Naive thymus-derived CD4-positive, alpha-beta T cell (primary cell): Measurements from ENCODE around the gene ADCK1. TPM values are rescaled to one million over a fixed set of nuclear protein-coding genes. Genes with fewer than 3 reads are reported as not detected.
A peak's percentile ranks its signal among the peaks of the same experiment; 100 is the strongest.

Experiments
- ATAC-seq: fragments of 150-1000 bp; cut with Tn5 transposase; 2 replicates; pipeline ENCODE4 v1.10.0; 2021; ENCODE audit warnings: mild to moderate bottlenecking, moderate library complexity
- CTCF ChIA-PET: fragments of 350-600 bp; sonication (Branson Sonifier 250); formaldehyde crosslinking; loops from one replicate; lab custom pipeline; 2021; ENCODE audit warnings: antibody characterized with exemption; lab: Charles Lee
- POLR2A ChIA-PET: fragments of 350-600 bp; sonication (Branson Sonifier 250); formaldehyde crosslinking; loops from one replicate; lab custom pipeline; 2021; ENCODE audit warnings: antibody characterized with exemption, inconsistent platforms; lab: Charles Lee
- DNase-seq, 9 donors: peaks; one replicate each; pipeline versions ENCODE4 v3.0.0 to v3.0.0-alpha.2; 2020 to 2022; ENCODE audit warnings: mixed read lengths in 1 of 9
- H3K27ac ChIP-seq: one replicate; pipeline ENCODE4 v1.7.0; 2013; ENCODE audit warnings: mild to moderate bottlenecking, low read depth, low read length, moderate library complexity
- H3K27me3 ChIP-seq, 2 donors: one replicate each; pipeline ENCODE4 v1.7.0; 2013; ENCODE audit warnings: low read length in 2 of 2, mild to moderate bottlenecking in 2 of 2, moderate library complexity in 2 of 2; ENCODE audit not compliant: control insufficient read depth in 2 of 2, insufficient read depth in 2 of 2
- H3K36me3 ChIP-seq, 3 experiments: 1 replicate in 2 of 3; 2 replicates in 1 of 3; pipeline ENCODE4 v1.7.0; 2013; ENCODE audit warnings: low read length in 3 of 3, mild to moderate bottlenecking in 3 of 3, moderate library complexity in 1 of 3; ENCODE audit not compliant: insufficient read depth in 3 of 3, control insufficient read depth in 2 of 3
- H3K4me1 ChIP-seq, 2 donors: one replicate each; pipeline ENCODE4 v1.7.0; 2013; ENCODE audit warnings: low read length in 2 of 2, mild to moderate bottlenecking in 2 of 2, moderate library complexity in 1 of 2; ENCODE audit not compliant: control insufficient read depth in 2 of 2, insufficient read depth in 2 of 2
- H3K4me3 ChIP-seq: 2 replicates; pipeline ENCODE4 v1.7.0; 2013; ENCODE audit warnings: mild to moderate bottlenecking, low read length
- H3K9me3 ChIP-seq, 3 experiments: 1 replicate in 2 of 3; 2 replicates in 1 of 3; pipeline ENCODE4 v1.7.0; 2013; ENCODE audit warnings: low read length in 3 of 3; ENCODE audit not compliant: control insufficient read depth in 2 of 3
- H3K27ac Mint-ChIP-seq, 9 donors: one replicate each; pipeline ENCODE4 v1.8.0; 2020 to 2022; ENCODE audit warnings: mixed read lengths in 9 of 9, mild to moderate bottlenecking in 8 of 9, moderate library complexity in 5 of 9, inconsistent platforms in 2 of 9
- H3K27me3 Mint-ChIP-seq, 5 donors: one replicate each; pipeline ENCODE4 v1.8.0; 2021 to 2022; ENCODE audit warnings: mixed read lengths in 5 of 5, mild to moderate bottlenecking in 1 of 5
- H3K36me3 Mint-ChIP-seq, 5 donors: one replicate each; pipeline ENCODE4 v1.8.0; 2020 to 2022; ENCODE audit warnings: mixed read lengths in 5 of 5, mild to moderate bottlenecking in 3 of 5, inconsistent platforms in 1 of 5
- H3K4me1 Mint-ChIP-seq, 7 donors: one replicate each; pipeline ENCODE4 v1.8.0; 2020 to 2022; ENCODE audit warnings: mixed read lengths in 7 of 7, mild to moderate bottlenecking in 3 of 7, inconsistent platforms in 1 of 7
- H3K4me3 Mint-ChIP-seq, 10 donors: one replicate each; pipeline ENCODE4 v1.8.0; 2020 to 2022; ENCODE audit warnings: mild to moderate bottlenecking in 10 of 10, mixed read lengths in 10 of 10, moderate library complexity in 6 of 10, inconsistent platforms in 2 of 10
- H3K9me3 Mint-ChIP-seq, 11 donors: one replicate each; pipeline ENCODE4 v1.8.0; 2020 to 2022; ENCODE audit warnings: mixed read lengths in 11 of 11, mild to moderate bottlenecking in 4 of 11, inconsistent platforms in 1 of 11, moderate library complexity in 1 of 11
- intact Hi-C, 2 donors: fragments of 100-400 bp; cut with micrococcal nuclease; formaldehyde crosslinking; loops; one replicate each; pipeline ENCODE4 v1.15.1; 2023
- polyA plus RNA-seq, 2 donors: library from polyadenylated mRNA; unstranded; fragments of 300-500 nt; fragmentation: Illumina TruSeq; gene quantifications; one replicate each; pipeline ENCODE4 v1.2.3, GENCODE V29; 2021
- total RNA-seq, 6 experiments: library from RNA in 5 of 6; stranded (reverse) in 5 of 6; gene quantifications; 1 replicate in 5 of 6; 2 replicates in 1 of 6; pipeline ENCODE4 v1.2.3 and lab custom pipeline; 2021 to 2026

ADCK1 gene
- total and polyA plus RNA-seq, 7 experiments from 2014 or later: 4.5 to 10.6 (median 9.4) TPM

DNA sequence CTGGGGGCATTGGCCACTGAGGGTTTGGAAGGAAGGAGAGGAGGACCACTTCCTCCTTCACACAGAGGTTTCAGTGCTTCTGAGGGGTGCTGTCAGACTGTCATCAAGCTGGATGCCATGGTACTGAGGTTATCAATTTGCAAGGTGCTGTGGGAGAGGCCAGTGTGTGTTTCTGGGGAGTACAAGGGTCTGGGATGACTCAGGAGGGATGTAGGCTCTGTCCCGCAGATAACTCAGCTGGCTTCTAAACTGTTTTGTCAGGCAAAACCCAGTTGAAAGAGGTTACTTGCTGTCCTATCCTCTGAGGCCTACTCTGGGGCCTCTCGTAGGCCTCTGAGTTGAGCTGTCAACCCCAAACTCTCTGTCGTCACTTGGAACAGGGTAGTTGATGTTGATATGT, 22.8 kb downstream of the ADCK1 start:
- ChIA-PET CTCF (no interaction called here), POLR2A (no interaction called here)
- no peak for ATAC-seq
- no peak overlapping the region for H3K4me3 ChIP-seq
- H3K27ac Mint-ChIP-seq: no peak overlapping the region
- no peaks in the 10 kb centered on the region for H3K27me3 ChIP-seq
- peaks cover 0 to 62% (median 35%) of the 10 kb centered on the region in 5 donors for H3K36me3 Mint-ChIP-seq
- no peak overlapping the region for H3K27ac ChIP-seq
- H3K4me1 Mint-ChIP-seq: no peaks in the 10 kb centered on the region
- intact Hi-C loops: no loop called here
- H3K36me3 ChIP-seq: peaks cover 0 to 32% (median 0%) of the 10 kb centered on the region in 3 experiments
- DNase-seq: no peak
- no peaks in the 10 kb centered on the region for H3K27me3 Mint-ChIP-seq
- no peak overlapping the region for H3K4me3 Mint-ChIP-seq
- no peaks in the 10 kb centered on the region for H3K4me1 ChIP-seq
- no peaks in the 10 kb centered on the region for H3K9me3 Mint-ChIP-seq
- H3K9me3 ChIP-seq: no peaks in the 10 kb centered on the region

DNA sequence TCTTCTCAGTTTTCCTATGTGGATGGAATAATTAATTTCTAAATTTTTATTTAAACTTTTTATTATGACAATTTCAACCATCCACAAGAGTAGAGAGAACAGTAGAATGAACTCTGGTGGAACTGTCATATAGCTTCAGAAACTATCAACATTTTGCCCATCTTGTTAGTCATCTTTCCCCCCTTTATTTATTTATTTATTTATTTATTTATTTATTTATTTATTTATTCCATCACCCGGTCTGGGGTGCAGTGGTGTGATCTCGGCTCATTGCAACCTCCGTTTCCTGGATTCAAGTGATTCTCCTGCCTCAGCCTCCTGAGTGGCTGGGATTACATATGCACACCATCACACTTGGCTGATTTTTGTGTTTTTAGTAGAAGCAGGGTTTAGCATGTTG, 23.5 kb downstream of the ADCK1 start:
- H3K9me3 ChIP-seq: no peaks in the 10 kb centered on the region
- no peak overlapping the region for H3K27ac ChIP-seq
- no peaks in the 10 kb centered on the region for H3K27me3 ChIP-seq
- ChIA-PET CTCF (no interaction called here), POLR2A (no interaction called here)
- DNase-seq (no peak), ATAC-seq (no peak)
- peaks cover 0 to 32% (median 0%) of the 10 kb centered on the region in 3 experiments for H3K36me3 ChIP-seq
- Mint-ChIP-seq H3K4me1 (no peaks in the 10 kb centered on the region), H3K4me3 (no peak overlapping the region), H3K27ac (no peak overlapping the region), H3K27me3 (no peaks in the 10 kb centered on the region), H3K9me3 (no peaks in the 10 kb centered on the region), H3K36me3 (peaks cover 0 to 58% (median 35%) of the 10 kb centered on the region in 5 donors)
- intact Hi-C loops: no loop called here
- no peak overlapping the region for H3K4me3 ChIP-seq
- no peaks in the 10 kb centered on the region for H3K4me1 ChIP-seq

- Mint-ChIP-seq H3K9me3 (no peaks in the 10 kb centered on the region), H3K4me1 (no peaks in the 10 kb centered on the region), H3K27ac (no peak overlapping the region), H3K27me3 (no peaks in the 10 kb centered on the region), H3K36me3 (peaks cover 0 to 57% (median 30%) of the 10 kb centered on the region in 5 donors), H3K4me3 (no peak overlapping the region)
- no peaks in the 10 kb centered on the region for H3K9me3 ChIP-seq
- intact Hi-C loops: no loop called here
- H3K36me3 ChIP-seq: peaks cover 0 to 23% (median 0%) of the 10 kb centered on the region in 3 experiments
- no peaks in the 10 kb centered on the region for H3K4me1 ChIP-seq
- no peak overlapping the region for H3K27ac ChIP-seq
- ChIA-PET POLR2A (no interaction called here), CTCF (no interaction called here)
- ATAC-seq (no peak), DNase-seq (no peak)
- H3K27me3 ChIP-seq: no peaks in the 10 kb centered on the region
- H3K4me3 ChIP-seq: no peak overlapping the region
These were observed 26.1 kb downstream of the ADCK1 start for GRCh38 chr14:77825895-77826519.

DNA sequence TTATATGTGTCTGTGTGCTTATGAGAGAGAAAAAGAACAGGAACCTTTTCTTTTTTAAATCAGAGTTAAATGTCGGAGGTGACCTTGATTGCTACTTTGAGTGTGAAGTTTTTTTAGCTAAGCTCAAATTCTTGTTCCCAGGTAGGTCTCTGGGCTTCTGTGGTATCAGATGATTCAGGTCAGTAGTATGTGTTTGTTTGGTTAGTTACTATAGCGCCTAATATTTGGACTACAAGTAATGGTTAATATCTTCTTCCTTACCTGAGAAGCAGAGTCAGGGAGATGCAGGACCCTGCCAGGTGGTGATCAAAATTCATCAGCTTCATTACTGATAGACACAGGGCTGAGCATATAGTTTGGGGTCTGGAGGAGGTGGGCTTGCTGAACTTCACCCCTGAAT, 30.8 kb downstream of the ADCK1 start:
- H3K36me3 ChIP-seq: peaks cover 0 to 20% (median 0%) of the 10 kb centered on the region in 3 experiments
- no peak overlapping the region for H3K4me3 ChIP-seq
- Mint-ChIP-seq H3K4me1 (no peaks in the 10 kb centered on the region), H3K27ac (no peak overlapping the region), H3K4me3 (no peak overlapping the region), H3K36me3 (peaks cover 0 to 43% (median 30%) of the 10 kb centered on the region in 5 donors), H3K27me3 (no peaks in the 10 kb centered on the region), H3K9me3 (no peaks in the 10 kb centered on the region)
- no peaks in the 10 kb centered on the region for H3K4me1 ChIP-seq
- ATAC-seq: no peak
- intact Hi-C loops: no loop called here
- no peaks in the 10 kb centered on the region for H3K27me3 ChIP-seq
- POLR2A ChIA-PET: no interaction called here
- H3K9me3 ChIP-seq: no peaks in the 10 kb centered on the region
- no peak for DNase-seq
- CTCF ChIA-PET: no interaction called here
- no peak overlapping the region for H3K27ac ChIP-seq

GRCh38 chr14:77832297-77832696, 32.4 kb downstream of the ADCK1 start:
- no peaks in the 10 kb centered on the region for H3K9me3 Mint-ChIP-seq
- DNase-seq (no peak), ATAC-seq (no peak)
- no peaks in the 10 kb centered on the region for H3K27me3 Mint-ChIP-seq
- no peak overlapping the region for H3K4me3 ChIP-seq
- H3K36me3 ChIP-seq: peaks cover 0 to 20% (median 0%) of the 10 kb centered on the region in 3 experiments
- intact Hi-C loops: no loop called here
- peak overlapping the region in 1 of 9 donors; percentile 67 for H3K27ac Mint-ChIP-seq
- H3K4me1 ChIP-seq: no peaks in the 10 kb centered on the region
- ChIA-PET POLR2A (no interaction called here), CTCF (no interaction called here)
- H3K4me3 Mint-ChIP-seq: no peak overlapping the region
- peaks cover 0 to 39% (median 24%) of the 10 kb centered on the region in 5 donors for H3K36me3 Mint-ChIP-seq
- no peaks in the 10 kb centered on the region for H3K9me3 ChIP-seq
- H3K27me3 ChIP-seq: no peaks in the 10 kb centered on the region
- H3K27ac ChIP-seq: no peak overlapping the region
- H3K4me1 Mint-ChIP-seq: no peaks in the 10 kb centered on the region

GRCh38 chr14:77837926-77838325, 38.0 kb downstream of the ADCK1 start:
- Histone ChIP-seq H3K27me3 (no peaks in the 10 kb centered on the region), H3K4me1 (no peaks in the 10 kb centered on the region), H3K9me3 (no peaks in the 10 kb centered on the region), H3K4me3 (no peak overlapping the region), H3K27ac (no peak overlapping the region), H3K36me3 (peaks cover 0 to 5% (median 0%) of the 10 kb centered on the region in 3 experiments)
- peaks cover 0 to 41% (median 27%) of the 10 kb centered on the region in 5 donors for H3K36me3 Mint-ChIP-seq
- H3K9me3 Mint-ChIP-seq: no peaks in the 10 kb centered on the region
- POLR2A ChIA-PET: no interaction called here
- no peak overlapping the region for H3K4me3 Mint-ChIP-seq
- DNase-seq (no peak), ATAC-seq (no peak)
- CTCF ChIA-PET: interaction anchor here (0.6 kb wide), 1 partner anchor 222 kb away, joined by 7 read pairs; no protein-coding TSS in a partner anchor
- intact Hi-C loops: no loop called here
- H3K27ac Mint-ChIP-seq: peak overlapping the region in 1 of 9 donors; percentile 59
- peaks cover 4 to 7% (median 6%) of the 10 kb centered on the region in 7 donors for H3K4me1 Mint-ChIP-seq
- no peaks in the 10 kb centered on the region for H3K27me3 Mint-ChIP-seq
